GM23338 (cell line): ENCODE measurements around the gene ABCC5. TPM values are rescaled to one million over a fixed set of nuclear protein-coding genes. Genes with fewer than 3 reads are reported as not detected.
A peak's percentile ranks its signal among the peaks of the same experiment; 100 is the strongest.

ENCODE experiments used
- ATAC-seq: fragments of 200-7000 bp; cut with Tn5 transposase; 3 replicates; pipeline ENCODE4 v1.9.1; 2020
- DNase-seq: peaks from one replicate; pipeline ENCODE4 v3.0.0-alpha.2; 2015; ENCODE audit warnings: low spot score
- H2AFZ ChIP-seq: fragments of 200-600 bp; sonication (generic); 2 replicates; pipeline ENCODE4 v1.8.0; 2016; ENCODE audit warnings: antibody characterized with exemption, mild to moderate bottlenecking, moderate library complexity
- H3F3A ChIP-seq: fragments of 200-600 bp; sonication (generic); replicated peaks from 2 replicates; pipeline ENCODE4 v1.8.0; 2017; ENCODE audit warnings: antibody characterized with exemption, mixed run types, low read depth
- H3K27ac ChIP-seq: fragments of 200-600 bp; sonication (generic); 2 replicates; pipeline ENCODE4 v1.6.1; 2016; ENCODE audit warnings: low read depth
- H3K27me3 ChIP-seq: fragments of 200-600 bp; sonication (generic); 2 replicates; pipeline ENCODE4 v1.8.0; 2016; ENCODE audit warnings: mild to moderate bottlenecking, mixed run types, moderate library complexity; ENCODE audit not compliant: insufficient read depth
- H3K36me3 ChIP-seq: fragments of 200-600 bp; sonication (generic); 2 replicates; pipeline ENCODE4 v1.8.0; 2016; ENCODE audit warnings: mild to moderate bottlenecking; ENCODE audit not compliant: insufficient read depth
- H3K4me1 ChIP-seq: fragments of 200-600 bp; sonication (generic); 2 replicates; pipeline ENCODE4 v1.8.0; 2016; ENCODE audit warnings: mild to moderate bottlenecking, moderate library complexity; ENCODE audit not compliant: insufficient read depth
- H3K4me2 ChIP-seq: fragments of 200-600 bp; sonication (generic); 2 replicates; pipeline ENCODE4 v1.7.1; 2017; ENCODE audit warnings: mixed run types
- H3K4me3 ChIP-seq: fragments of 200-600 bp; sonication (generic); 2 replicates; pipeline ENCODE4 v1.6.1; 2016; ENCODE audit warnings: mixed run types
- H3K79me2 ChIP-seq: fragments of 200-600 bp; sonication (generic); replicated peaks from 2 replicates; pipeline ENCODE4 v1.8.0; 2017; ENCODE audit warnings: mild to moderate bottlenecking; ENCODE audit not compliant: insufficient read depth
- H3K9me2 ChIP-seq: fragments of 200-600 bp; sonication (generic); 2 replicates; pipeline ENCODE4 v1.8.0; 2017; ENCODE audit not compliant: insufficient read depth
- H4K20me1 ChIP-seq: fragments of 200-600 bp; sonication (generic); replicated peaks from 2 replicates; pipeline ENCODE4 v1.8.0; 2017; ENCODE audit warnings: mild to moderate bottlenecking; ENCODE audit not compliant: insufficient read depth
- H3K27ac Mint-ChIP-seq: 2 replicates; pipeline ENCODE4 v1.8.0; 2020; ENCODE audit warnings: inconsistent platforms, mild to moderate bottlenecking, moderate library complexity, mixed read lengths
- H3K27me3 Mint-ChIP-seq: 3 replicates; pipeline ENCODE4 v1.8.0; 2022; ENCODE audit warnings: low read depth, mild to moderate bottlenecking, moderate library complexity, mixed read lengths, inconsistent platforms; ENCODE audit not compliant: insufficient read depth, poor library complexity
- H3K36me3 Mint-ChIP-seq: 3 replicates; pipeline ENCODE4 v1.8.0; 2021; ENCODE audit warnings: low read depth, mild to moderate bottlenecking, inconsistent platforms, moderate library complexity, mixed read lengths
- H3K4me1 Mint-ChIP-seq: 3 replicates; pipeline ENCODE4 v1.8.0; 2020; ENCODE audit warnings: mild to moderate bottlenecking, inconsistent platforms, mixed read lengths
- H3K4me3 Mint-ChIP-seq: 3 replicates; pipeline ENCODE4 v1.8.0; 2021; ENCODE audit warnings: moderate library complexity, mild to moderate bottlenecking, inconsistent platforms, mixed read lengths
- H3K9me3 Mint-ChIP-seq: 3 replicates; pipeline ENCODE4 v1.8.0; 2020; ENCODE audit warnings: moderate library complexity, mild to moderate bottlenecking, inconsistent platforms, mixed read lengths
- CREB1 ChIP-seq: fragments of 250-450 bp; sonication (Bioruptor Pico); IDR thresholded peaks from 2 replicates; pipeline ENCODE4 v1.5.0; 2020; ENCODE audit warnings: low read depth, mild to moderate bottlenecking, moderate library complexity
- CTCF ChIP-seq, 2 experiments: fragments of 200-600 bp in 1 of 2; sonication (generic) in 1 of 2; conservative IDR thresholded peaks; 2 replicates each; pipeline versions ENCODE4 v1.5.1 to v1.6.1; 2016 to 2017; ENCODE audit warnings: antibody characterized with exemption in 2 of 2, low read depth in 2 of 2, mild to moderate bottlenecking in 2 of 2, moderate library complexity in 1 of 2
- ETS1 ChIP-seq: IDR thresholded peaks from 2 replicates; pipeline ENCODE4 v1.6.1; 2016; ENCODE audit warnings: antibody characterized with exemption
- EZH2 ChIP-seq: fragments of 200-600 bp; sonication (generic); IDR thresholded peaks from one replicate; pipeline ENCODE4 v1.8.0; 2017; ENCODE audit warnings: antibody characterized with exemption, mild to moderate bottlenecking, low read depth; ENCODE audit not compliant: unreplicated experiment
- EZH2phosphoT487 ChIP-seq: fragments of 200-600 bp; sonication (generic); IDR thresholded peaks from one replicate; pipeline ENCODE4 v1.8.1; 2018; ENCODE audit warnings: antibody characterized with exemption; ENCODE audit not compliant: unreplicated experiment
- JUNB ChIP-seq: IDR thresholded peaks from one replicate; pipeline ENCODE4 v1.6.1; 2016; ENCODE audit warnings: antibody characterized with exemption; ENCODE audit not compliant: unreplicated experiment
- REST ChIP-seq: IDR thresholded peaks from one replicate; pipeline ENCODE4 v1.6.1; 2018; ENCODE audit warnings: antibody characterized with exemption; ENCODE audit not compliant: unreplicated experiment
- STAT1 ChIP-seq: IDR thresholded peaks from one replicate; pipeline ENCODE4 v1.6.1; 2016; ENCODE audit warnings: antibody characterized with exemption; ENCODE audit not compliant: unreplicated experiment
- ZNF114 ChIP-seq: fragments of 250-450 bp; sonication (Bioruptor Pico); IDR thresholded peaks from 2 replicates; pipeline ENCODE4 v1.5.0; 2020; ENCODE audit warnings: mild to moderate bottlenecking, moderate library complexity
- ZNF331 ChIP-seq: fragments of 250-450 bp; sonication (Bioruptor Pico); IDR thresholded peaks from 2 replicates; pipeline ENCODE4 v1.5.0; 2020; ENCODE audit warnings: low read depth, mild to moderate bottlenecking, moderate library complexity
- ZNF462 ChIP-seq: fragments of 250-450 bp; sonication (Bioruptor Pico); IDR thresholded peaks from 2 replicates; pipeline ENCODE4 v1.5.0; 2020; ENCODE audit warnings: mild to moderate bottlenecking, moderate library complexity
- polyA plus RNA-seq: library from polyadenylated mRNA; unstranded; fragments of >200 nt; fragmentation: Nextera tagmentation; extraction: Ambion mirVana; gene quantifications from 2 replicates; pipeline ENCODE4 v1.2.1, GENCODE V29; 2016
- total RNA-seq: library from RNA; depleted of rRNA; stranded (reverse); fragments of >200 nt; shearing (Covaris generic); gene quantifications from 2 replicates; pipeline ENCODE4 v1.2.3, GENCODE V29; 2014

ABCC5 gene
- total and polyA plus RNA-seq, 2 experiments from 2014 or later: 14.0 to 39.9 TPM

- H3K36me3 Mint-ChIP-seq: peaks cover 33% of the 10 kb centered on the region
Observed at GRCh38 chr3:183958775-183959174, 58.9 kb downstream of the ABCC5 start.

More at GRCh38 chr3:183958775-183959174, 58.9 kb downstream of the ABCC5 start:
- Histone ChIP-seq H3K4me3 (no peak overlapping the region), H3K79me2 (no peaks in the 10 kb centered on the region), H3K27me3 (no peaks in the 10 kb centered on the region), H3K4me1 (peaks cover 11% of the 10 kb centered on the region), H3K4me2 (no peak overlapping the region), H3F3A (peaks cover 27% of the 10 kb centered on the region), H4K20me1 (no peaks in the 10 kb centered on the region; the same call in 1 of the 2 replicates), H3K27ac (no peak overlapping the region; the same call in 1 of the 2 replicates), H3K9me2 (no peaks in the 10 kb centered on the region), H2AFZ (no peak overlapping the region), H3K36me3 (peaks cover 3% of the 10 kb centered on the region; the same call in 1 of the 2 replicates)
- peaks cover 4% of the 10 kb centered on the region for H3K27me3 Mint-ChIP-seq
- peaks cover 13% of the 10 kb centered on the region for H3K4me1 Mint-ChIP-seq
- DNase-seq (no peak), ATAC-seq (no peak)
- no peaks in the 10 kb centered on the region; the same call in 2 of the 3 replicates for H3K9me3 Mint-ChIP-seq
- H3K27ac Mint-ChIP-seq: peak overlapping the region; percentile 20; the same call in 1 of the 2 replicates
- TF ChIP-seq ZNF462 (no peak), ZNF114 (CRISPR knock-in tag) (no peak), JUNB (no peak), CTCF (conservative IDR thresholded peaks at IDR 0.05; ENCODE audit: low read depth in 2 of 2) (no peak), EZH2 (no peak), EZH2phosphoT487 (no peak), ETS1 (no peak), ZNF331 (no peak), CREB1 (CRISPR knock-in tag) (no peak), STAT1 (no peak), REST (no peak)
- no peak overlapping the region for H3K4me3 Mint-ChIP-seq
